ENCODE results near the gene SOCS2.
"Not testable (repeated sequence)": the region's sequence is repeated elsewhere in the genome, so short reads cannot be mapped to it uniquely, and the experiment has no call there.

Gene SOCS2

DNA sequence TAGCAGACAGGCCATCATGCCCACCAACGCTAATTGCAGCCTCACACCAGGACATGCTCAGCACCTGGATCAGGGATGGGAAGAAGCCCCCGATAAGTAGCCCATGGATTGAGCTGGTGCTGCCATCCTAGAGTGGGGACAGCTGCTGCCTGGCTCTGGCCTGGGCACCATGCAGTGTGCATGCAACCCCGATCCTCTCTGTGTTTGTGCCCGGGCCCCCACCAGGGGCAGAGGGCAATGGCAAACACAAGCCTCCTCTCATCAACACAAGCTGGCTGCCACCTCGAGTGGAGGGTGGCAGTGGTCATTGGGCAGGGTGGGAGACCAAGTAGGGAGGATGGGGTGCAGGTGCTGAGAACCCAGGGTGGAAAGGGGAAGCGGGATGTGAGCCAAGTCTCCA lies 23.3 kb upstream of the SOCS2 start:
- no peak overlapping the region for H2AFZ ChIP-seq (ENCODE audit: insufficient read depth, low read length, poor library complexity)
- WGBS (ENCODE audit: extremely low coverage, insufficient coverage, insufficient read length), result no CpG with 5 or more reads among the region's 6 CpGs

DNA sequence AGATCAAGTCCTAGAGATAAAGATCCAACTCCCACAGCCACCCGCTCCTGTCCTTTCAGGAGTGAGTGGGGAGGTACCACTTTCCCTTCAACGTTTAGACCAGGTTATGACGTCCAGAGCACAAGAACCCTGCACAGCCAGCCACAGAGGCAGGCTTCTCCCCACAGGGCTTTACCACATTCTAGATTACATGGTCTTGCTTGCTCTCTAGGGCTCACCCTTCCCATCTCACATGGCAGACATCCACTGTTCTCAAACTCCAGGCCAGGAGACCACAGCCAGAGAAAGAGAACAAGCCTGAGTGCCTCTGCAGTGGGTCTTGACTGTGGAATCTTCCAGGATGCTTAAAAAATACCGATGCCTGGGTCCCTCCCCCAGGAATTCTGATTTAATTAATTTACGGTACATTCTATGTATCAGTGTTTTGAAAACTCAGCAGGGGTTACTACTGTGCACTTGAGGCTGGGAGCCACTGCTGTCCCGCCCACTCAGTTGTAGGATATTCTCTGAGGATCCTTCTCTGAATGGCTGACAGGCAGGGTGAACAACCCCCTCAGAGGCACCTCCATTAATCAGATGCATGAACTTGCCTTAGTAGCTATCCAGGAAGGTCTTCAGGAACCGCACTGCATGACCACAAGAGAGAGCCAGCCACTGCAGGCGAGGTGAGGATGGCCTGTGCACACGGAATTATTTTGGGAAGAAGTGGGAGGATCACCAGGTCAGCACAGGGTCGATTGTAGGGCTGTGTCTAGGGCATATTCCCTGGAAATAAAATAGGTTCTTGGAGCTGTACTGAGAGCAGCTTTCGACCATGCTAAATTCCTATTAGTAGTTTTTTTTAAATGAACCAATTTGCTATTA lies 21.5 kb upstream of the SOCS2 start:
- no peaks in the 10 kb centered on the region for H3K4me1 ChIP-seq (ENCODE audit: control insufficient read depth in 1 of 2, insufficient read depth in 2 of 2, low read length in 2 of 2)
- no peaks in the 10 kb centered on the region for H3K79me1 ChIP-seq (ENCODE audit: low read length)
- H2BK12ac ChIP-seq (ENCODE audit: low read length), result no peak overlapping the region
- no peak overlapping the region for H3K9ac ChIP-seq (ENCODE audit: low read length)
- H3K4me2 ChIP-seq (ENCODE audit: low read length), result no peak overlapping the region
- H2BK120ac ChIP-seq (ENCODE audit: insufficient read depth, low read length, poor library complexity), result no peak overlapping the region
- no peak overlapping the region for H3K14ac ChIP-seq (ENCODE audit: low read length)
- H3K27ac ChIP-seq (ENCODE audit: low read depth, low read length), result no peak overlapping the region
- H2AK5ac ChIP-seq (ENCODE audit: low read length), result no peak overlapping the region
- H3K18ac ChIP-seq (ENCODE audit: low read length), result no peak overlapping the region
- no peak overlapping the region for H4K12ac ChIP-seq (ENCODE audit: low read depth, low read length)
- no peaks in the 10 kb centered on the region for H3K27me3 ChIP-seq (ENCODE audit: insufficient read depth, low read length)
- no peak overlapping the region for H3K23ac ChIP-seq (ENCODE audit: low read length)
- DNase-seq, result no peak
- no peaks in the 10 kb centered on the region for H3K36me3 ChIP-seq (ENCODE audit: control insufficient read depth in 1 of 2, insufficient read depth in 2 of 2, low read length in 2 of 2)
- H2BK5ac ChIP-seq (ENCODE audit: low read depth, low read length, poor library complexity), result no peak overlapping the region
- H3K9me3 ChIP-seq (ENCODE audit: insufficient read depth, low read depth, low read length), result no peaks in the 10 kb centered on the region
- H3K4me3 ChIP-seq (ENCODE audit: low read depth, low read length), result no peak overlapping the region
- no peak overlapping the region for H2AFZ ChIP-seq (ENCODE audit: insufficient read depth, low read length, poor library complexity)
- no peaks in the 10 kb centered on the region for H3K79me2 ChIP-seq (ENCODE audit: control insufficient read depth, insufficient read depth, low read length, poor library complexity)
- no CpG with 5 or more reads among the region's 11 CpGs for WGBS (ENCODE audit: extremely low coverage, insufficient coverage, insufficient read length)
- H4K91ac ChIP-seq (ENCODE audit: low read depth, low read length), result no peak overlapping the region
- H3K4ac ChIP-seq (ENCODE audit: low read depth, low read length), result no peak overlapping the region
- no peak overlapping the region for H4K8ac ChIP-seq (ENCODE audit: low read depth, low read length)

More for the DNA sequence above, 23.3 kb upstream of the SOCS2 start:
- Histone ChIP-seq H3K23ac (ENCODE audit: low read length) (no peak overlapping the region), H4K8ac (ENCODE audit: low read depth, low read length) (no peak overlapping the region), H3K9ac (ENCODE audit: low read length) (no peak overlapping the region), H3K79me2 (ENCODE audit: control insufficient read depth, insufficient read depth, low read length, poor library complexity) (no peaks in the 10 kb centered on the region), H3K4me2 (ENCODE audit: low read length) (no peak overlapping the region), H4K91ac (ENCODE audit: low read depth, low read length) (no peak overlapping the region), H3K18ac (ENCODE audit: low read length) (no peak overlapping the region), H3K9me3 (ENCODE audit: insufficient read depth, low read depth, low read length) (no peaks in the 10 kb centered on the region), H2AK5ac (ENCODE audit: low read length) (no peak overlapping the region), H3K4ac (ENCODE audit: low read depth, low read length) (no peak overlapping the region), H3K4me3 (ENCODE audit: low read depth, low read length) (no peak overlapping the region), H2BK12ac (ENCODE audit: low read length) (no peak overlapping the region), H3K27me3 (ENCODE audit: insufficient read depth, low read length) (no peaks in the 10 kb centered on the region), H3K14ac (ENCODE audit: low read length) (no peak overlapping the region), H4K12ac (ENCODE audit: low read depth, low read length) (no peak overlapping the region), H3K79me1 (ENCODE audit: low read length) (no peaks in the 10 kb centered on the region), H3K4me1 (ENCODE audit: control insufficient read depth in 1 of 2, insufficient read depth in 2 of 2, low read length in 2 of 2) (no peaks in the 10 kb centered on the region), H2BK5ac (ENCODE audit: low read depth, low read length, poor library complexity) (no peak overlapping the region), H3K27ac (ENCODE audit: low read depth, low read length) (no peak overlapping the region), H2BK120ac (ENCODE audit: insufficient read depth, low read length, poor library complexity) (no peak overlapping the region), H3K36me3 (ENCODE audit: control insufficient read depth in 1 of 2, insufficient read depth in 2 of 2, low read length in 2 of 2) (no peaks in the 10 kb centered on the region)
- no peak for DNase-seq

GRCh38 chr12:93552427-93552826 lies 20.0 kb upstream of the SOCS2 start:
- H2AFZ ChIP-seq (ENCODE audit: insufficient read depth, low read length, poor library complexity), result no peak overlapping the region
- WGBS (ENCODE audit: extremely low coverage, insufficient coverage, insufficient read length), result no CpG with 5 or more reads among the region's 4 CpGs
- no peak overlapping the region for H2BK120ac ChIP-seq (ENCODE audit: insufficient read depth, low read length, poor library complexity)
- no peak overlapping the region for H2BK5ac ChIP-seq (ENCODE audit: low read depth, low read length, poor library complexity)
- H3K36me3 ChIP-seq (ENCODE audit: control insufficient read depth in 1 of 2, insufficient read depth in 2 of 2, low read length in 2 of 2), result no peaks in the 10 kb centered on the region
- no peaks in the 10 kb centered on the region for H3K9me3 ChIP-seq (ENCODE audit: insufficient read depth, low read depth, low read length)
- no peak overlapping the region for H3K23ac ChIP-seq (ENCODE audit: low read length)
- H3K4me2 ChIP-seq (ENCODE audit: low read length), result no peak overlapping the region
- no peaks in the 10 kb centered on the region for H3K79me2 ChIP-seq (ENCODE audit: control insufficient read depth, insufficient read depth, low read length, poor library complexity)
- H4K91ac ChIP-seq (ENCODE audit: low read depth, low read length), result no peak overlapping the region
- H2AK5ac ChIP-seq (ENCODE audit: low read length), result no peak overlapping the region
- H3K4ac ChIP-seq (ENCODE audit: low read depth, low read length), result no peak overlapping the region
- no peak overlapping the region for H3K4me3 ChIP-seq (ENCODE audit: low read depth, low read length)
- no peak overlapping the region for H4K12ac ChIP-seq (ENCODE audit: low read depth, low read length)
- DNase-seq, result no peak
- H3K18ac ChIP-seq (ENCODE audit: low read length), result no peak overlapping the region
- H2BK12ac ChIP-seq (ENCODE audit: low read length), result no peak overlapping the region
- H4K8ac ChIP-seq (ENCODE audit: low read depth, low read length), result no peak overlapping the region
- no peaks in the 10 kb centered on the region for H3K27me3 ChIP-seq (ENCODE audit: insufficient read depth, low read length)
- no peak overlapping the region for H3K9ac ChIP-seq (ENCODE audit: low read length)
- no peak overlapping the region for H3K14ac ChIP-seq (ENCODE audit: low read length)
- no peaks in the 10 kb centered on the region for H3K79me1 ChIP-seq (ENCODE audit: low read length)
- no peaks in the 10 kb centered on the region for H3K4me1 ChIP-seq (ENCODE audit: control insufficient read depth in 1 of 2, insufficient read depth in 2 of 2, low read length in 2 of 2)
- no peak overlapping the region for H3K27ac ChIP-seq (ENCODE audit: low read depth, low read length)

DNA sequence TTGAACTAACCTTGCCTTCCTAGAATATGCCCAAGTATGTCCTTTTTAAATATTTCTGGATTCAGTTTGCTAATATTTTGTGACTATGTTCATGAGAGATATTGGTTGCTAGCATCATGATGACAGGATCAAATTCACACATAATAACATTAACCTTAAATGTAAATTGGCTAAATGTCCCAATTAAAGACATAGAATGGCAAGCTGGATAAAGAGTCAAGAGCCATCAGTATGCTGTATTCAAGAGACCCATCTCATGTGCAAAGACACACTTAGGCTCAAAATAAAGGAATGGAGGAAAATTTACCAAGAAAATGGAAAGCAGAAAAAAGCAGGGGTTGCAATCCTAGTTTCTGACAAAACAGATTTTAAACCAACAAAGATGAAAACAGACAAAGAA lies 14.6 kb upstream of the SOCS2 start:
- H3K4me3 ChIP-seq (ENCODE audit: low read depth, low read length); H3K4me2 ChIP-seq (ENCODE audit: low read length); H3K9ac ChIP-seq (ENCODE audit: low read length); H2BK5ac ChIP-seq (ENCODE audit: low read depth, low read length, poor library complexity); H4K12ac ChIP-seq (ENCODE audit: low read depth, low read length); H2AFZ ChIP-seq (ENCODE audit: insufficient read depth, low read length, poor library complexity); H3K23ac ChIP-seq (ENCODE audit: low read length); H3K27ac ChIP-seq (ENCODE audit: low read depth, low read length); H3K4me1 ChIP-seq (ENCODE audit: control insufficient read depth in 1 of 2, insufficient read depth in 2 of 2, low read length in 2 of 2); H3K14ac ChIP-seq (ENCODE audit: low read length); H3K79me1 ChIP-seq (ENCODE audit: low read length); H3K18ac ChIP-seq (ENCODE audit: low read length); H2BK120ac ChIP-seq (ENCODE audit: insufficient read depth, low read length, poor library complexity); H2AK5ac ChIP-seq (ENCODE audit: low read length); H3K9me3 ChIP-seq (ENCODE audit: insufficient read depth, low read depth, low read length); H4K91ac ChIP-seq (ENCODE audit: low read depth, low read length); H3K79me2 ChIP-seq (ENCODE audit: control insufficient read depth, insufficient read depth, low read length, poor library complexity); H3K4ac ChIP-seq (ENCODE audit: low read depth, low read length); H3K27me3 ChIP-seq (ENCODE audit: insufficient read depth, low read length); H2BK12ac ChIP-seq (ENCODE audit: low read length); H4K8ac ChIP-seq (ENCODE audit: low read depth, low read length); H3K36me3 ChIP-seq (ENCODE audit: control insufficient read depth in 1 of 2, insufficient read depth in 2 of 2, low read length in 2 of 2); DNase-seq: not testable (repeated sequence)

Measured in trophoblast cell (in vitro differentiated cells and primary cell).